ENCODE measurements around the gene LRRC2. TPM values are rescaled to one million over a fixed set of nuclear protein-coding genes. Genes with fewer than 3 reads are reported as not detected.

Gene LRRC2
- total RNA-seq, 4 donors from 2014 or later, result 1.1 to 7.7 (median 5.0) TPM

GRCh38 chr3:46489875-46490274 is 76.2 kb downstream of the LRRC2 start:
- no peak for TF ChIP-seq CTCF (IDR thresholded peaks at IDR 0.05; ENCODE audit: low read depth)

GRCh38 chr3:46489381-46489780 is 76.7 kb downstream of the LRRC2 start:
- TF ChIP-seq CTCF (IDR thresholded peaks at IDR 0.05; ENCODE audit: low read depth), result no peak

- TF ChIP-seq CTCF (IDR thresholded peaks at IDR 0.05; ENCODE audit: low read depth), result no peak
Observed at GRCh38 chr3:46488735-46489361, 77.3 kb downstream of the LRRC2 start.

- no peak for TF ChIP-seq CTCF (IDR thresholded peaks at IDR 0.05; ENCODE audit: low read depth)
Observed at GRCh38 chr3:46485779-46486175, 80.3 kb downstream of the LRRC2 start.

GRCh38 chr3:46484911-46485778 is 81.0 kb downstream of the LRRC2 start:
- TF ChIP-seq CTCF (IDR thresholded peaks at IDR 0.05; ENCODE audit: low read depth), result no peak

- TF ChIP-seq CTCF (IDR thresholded peaks at IDR 0.05; ENCODE audit: low read depth), result no peak
Observed at GRCh38 chr3:46484388-46484787, 81.7 kb downstream of the LRRC2 start.

- no peak for TF ChIP-seq CTCF (IDR thresholded peaks at IDR 0.05; ENCODE audit: low read depth)
Observed at GRCh38 chr3:46483825-46484224, 82.3 kb downstream of the LRRC2 start.
